HG03108 (cell line): ENCODE data around the gene LSM11.
"Not testable (repeated sequence)": the region's sequence is repeated elsewhere in the genome, so short reads cannot be mapped to it uniquely, and the experiment has no call there.

ENCODE experiments used
- ATAC-seq: cut with Tn5 transposase; IDR thresholded peaks from one replicate; pipeline ENCODE4 v1.9.1; 2021; ENCODE audit warnings: moderate library complexity; ENCODE audit not compliant: unreplicated experiment

The LSM11 gene

DNA sequence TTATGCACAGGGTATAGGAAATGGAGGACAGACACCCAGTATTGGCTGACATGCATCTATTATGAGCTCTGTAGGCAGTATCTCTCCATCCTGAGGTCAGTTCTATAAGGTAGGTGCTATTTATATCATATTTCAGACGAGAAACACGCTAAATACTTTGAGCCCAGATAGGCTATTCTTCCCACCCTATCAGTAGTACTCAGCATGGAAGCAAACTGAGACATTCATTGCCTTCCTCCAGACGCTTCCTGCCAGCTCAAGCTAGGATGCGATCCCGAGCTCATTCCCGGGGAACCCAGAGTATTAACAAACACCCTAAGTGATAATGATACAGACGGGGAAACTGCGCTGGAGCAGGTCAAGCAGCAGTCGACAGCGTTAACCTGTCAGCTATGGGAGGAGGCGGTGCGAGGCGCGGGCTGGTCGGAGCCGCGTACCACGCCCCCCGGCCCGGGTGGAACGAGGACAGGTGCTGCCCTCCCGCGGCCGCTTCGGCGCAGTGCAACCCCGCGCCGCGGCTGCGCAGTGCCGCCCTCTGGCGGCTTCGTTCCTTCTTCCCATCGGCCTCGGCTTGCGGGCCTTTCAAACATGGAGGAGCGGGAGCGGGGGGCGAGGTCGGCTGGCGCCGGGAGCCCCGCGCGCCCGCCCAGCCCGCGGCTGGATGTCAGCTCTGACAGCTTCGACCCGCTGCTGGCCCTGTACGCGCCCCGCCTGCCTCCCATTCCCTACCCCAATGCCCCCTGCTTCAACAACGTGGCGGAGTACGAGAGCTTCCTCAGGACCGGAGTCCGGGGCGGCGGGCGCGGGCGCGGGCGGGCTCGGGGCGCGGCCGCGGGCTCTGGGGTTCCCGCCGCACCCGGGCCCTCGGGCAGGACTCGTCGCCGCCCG lies at the start of gene LSM11:
Gene LSM11 (plus strand): TSS at position 550 of the 888 bp plus-strand sequence. CDS start 39 bp downstream, at position 589.
- peak; percentile 87 for ATAC-seq

GRCh38 chr5:157693816-157694215 lies 49.7 kb upstream of the LSM11 start:
- ATAC-seq = not testable (repeated sequence)

- ATAC-seq = not testable (repeated sequence)
Observed at GRCh38 chr5:157696154-157696553, 47.4 kb upstream of the LSM11 start.

- not testable (repeated sequence) for ATAC-seq
Observed at GRCh38 chr5:157698674-157699073, 44.8 kb upstream of the LSM11 start.

DNA sequence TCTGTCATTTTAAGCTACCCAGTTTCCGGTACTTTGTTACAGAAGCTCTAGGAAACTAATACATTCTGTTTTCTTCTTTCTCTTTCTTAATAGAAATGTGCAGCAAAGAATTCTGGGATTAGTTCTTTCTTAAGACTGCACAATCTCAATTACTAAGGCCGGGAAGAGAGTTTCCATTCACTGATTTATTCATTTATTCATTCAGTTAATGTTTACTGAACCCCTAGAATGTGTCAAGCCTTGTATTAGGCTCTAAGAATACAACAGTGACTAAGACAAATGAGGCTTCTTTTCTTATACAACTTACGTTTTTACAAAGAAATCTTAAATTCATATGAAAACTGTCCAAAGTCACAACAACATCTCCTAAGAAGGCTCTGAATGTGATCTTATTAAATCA lies 39.8 kb upstream of the LSM11 start:
- no peak for ATAC-seq

DNA sequence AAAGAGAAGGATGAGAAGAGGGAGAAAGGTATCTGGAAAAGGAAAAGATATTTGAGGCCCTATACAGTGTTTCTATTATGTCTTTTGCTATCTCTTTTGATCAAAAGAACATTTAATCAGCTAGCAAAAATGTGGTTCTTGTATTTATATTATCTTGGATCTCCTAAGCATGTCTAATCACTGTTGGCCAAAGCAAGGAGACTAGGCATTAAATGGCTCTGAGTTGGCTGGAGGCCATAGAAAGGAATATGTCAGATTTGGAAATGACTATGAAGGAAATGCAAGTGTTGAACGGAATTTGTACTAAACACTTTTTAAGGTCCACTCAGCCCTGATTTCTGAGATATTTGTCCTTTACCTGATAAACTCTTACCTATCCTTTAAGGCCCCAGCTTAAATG lies 34.6 kb upstream of the LSM11 start:
- no peak for ATAC-seq

- no peak for ATAC-seq
Observed at GRCh38 chr5:157709346-157709745, 34.2 kb upstream of the LSM11 start.

- no peak for ATAC-seq
Observed at GRCh38 chr5:157710431-157710830, 33.1 kb upstream of the LSM11 start.

GRCh38 chr5:157710882-157711281 lies 32.6 kb upstream of the LSM11 start:
- ATAC-seq = no peak

GRCh38 chr5:157713830-157714595 lies 29.5 kb upstream of the LSM11 start:
- no peak for ATAC-seq

DNA sequence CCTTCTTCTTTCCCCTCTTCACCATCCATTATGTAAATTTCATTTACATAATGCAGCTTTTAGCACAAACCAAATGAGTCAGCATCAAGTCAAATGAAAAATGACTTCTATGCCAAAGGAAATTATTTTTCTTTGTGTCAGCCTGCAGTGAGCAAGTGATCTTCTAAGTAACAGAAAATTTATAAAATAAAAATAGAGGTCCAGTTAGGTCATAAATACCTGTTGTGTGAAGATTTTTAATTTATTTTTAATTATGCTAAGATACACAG lies 29.0 kb upstream of the LSM11 start:
- ATAC-seq = no peak

GRCh38 chr5:157718519-157718918 lies 25.0 kb upstream of the LSM11 start:
- ATAC-seq = peak; percentile 54

DNA sequence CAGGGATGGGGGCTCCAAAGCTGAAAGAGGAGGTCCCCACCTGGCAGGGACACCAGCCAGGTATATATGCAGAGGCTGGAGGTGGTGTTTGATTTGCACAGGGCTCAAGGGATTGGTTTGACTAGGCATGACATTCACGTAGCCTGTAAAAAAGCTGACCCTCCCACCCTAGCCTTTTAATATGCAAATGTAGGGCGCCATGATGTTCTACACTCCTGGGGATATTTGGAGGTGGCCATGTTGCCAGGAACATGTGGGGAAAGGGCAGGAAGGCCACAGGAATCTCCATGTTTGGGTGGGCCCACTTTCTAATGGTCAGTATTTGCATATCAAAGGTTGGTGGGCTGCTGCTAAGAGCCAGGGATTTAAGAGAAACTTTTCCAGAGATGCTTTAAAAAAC lies 24.3 kb upstream of the LSM11 start:
- ATAC-seq = no peak

DNA sequence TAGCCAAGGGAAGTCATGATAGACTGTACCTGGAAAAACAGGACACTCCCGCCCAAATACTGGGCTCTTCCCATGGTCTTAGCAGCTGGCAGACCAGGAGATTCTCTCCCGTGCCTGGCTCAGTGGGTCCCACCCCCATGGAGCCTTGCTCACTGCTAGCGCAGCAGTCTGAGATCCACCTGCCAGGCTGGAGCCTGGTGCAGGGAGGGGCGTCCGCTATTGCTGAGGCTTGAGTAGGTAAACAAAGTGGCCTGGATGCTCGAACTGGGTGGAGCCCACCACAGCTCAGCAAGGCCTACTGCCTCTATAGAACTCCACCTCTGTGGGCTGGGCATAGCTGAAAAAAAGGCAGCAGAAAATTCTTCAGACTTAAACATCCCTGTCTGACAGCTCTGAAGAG lies 22.4 kb upstream of the LSM11 start:
- no peak for ATAC-seq

GRCh38 chr5:157722895-157723294 lies 20.6 kb upstream of the LSM11 start:
- not testable (repeated sequence) for ATAC-seq

GRCh38 chr5:157726607-157727006 lies 16.9 kb upstream of the LSM11 start:
- not testable (repeated sequence) for ATAC-seq

- not testable (repeated sequence) for ATAC-seq
Observed at GRCh38 chr5:157727858-157728257, 15.7 kb upstream of the LSM11 start.

DNA sequence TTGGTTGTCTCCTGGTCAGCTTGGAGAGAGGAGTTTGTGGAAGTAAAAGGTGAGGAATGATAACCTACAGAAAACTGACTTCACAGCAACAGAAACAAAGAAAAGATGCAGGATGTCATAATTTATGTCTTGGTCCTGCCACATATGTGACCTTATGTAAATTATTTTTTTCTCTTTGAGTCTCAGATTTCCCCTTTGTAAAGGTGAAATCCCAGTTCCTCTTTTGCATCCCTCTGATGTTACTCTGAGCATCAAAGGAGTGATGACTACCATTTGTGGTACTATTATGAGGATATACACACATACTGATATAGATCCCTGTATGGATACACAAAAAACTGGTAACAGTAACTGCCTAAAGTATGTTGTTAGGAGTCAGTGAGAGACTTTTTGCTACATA lies 13.7 kb upstream of the LSM11 start:
- ATAC-seq = peak; percentile 64

DNA sequence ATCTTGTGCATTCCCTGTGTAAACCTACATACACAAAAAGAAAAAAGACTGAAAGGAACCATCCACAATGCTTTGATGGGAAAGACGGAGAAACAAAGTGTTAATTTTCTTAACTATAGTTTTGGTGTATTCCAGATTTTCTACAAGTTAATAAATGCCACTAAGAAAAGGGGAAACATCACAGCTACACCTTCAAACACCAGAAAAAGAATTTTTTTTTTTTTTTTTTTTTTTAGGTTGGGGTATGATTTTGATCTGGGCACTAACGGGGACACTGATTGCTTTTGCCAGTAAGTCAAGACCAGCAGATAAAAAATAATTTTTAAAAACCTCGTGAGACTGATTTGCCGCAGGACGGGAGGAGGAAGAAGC lies 12.6 kb upstream of the LSM11 start:
- ATAC-seq = no peak

DNA sequence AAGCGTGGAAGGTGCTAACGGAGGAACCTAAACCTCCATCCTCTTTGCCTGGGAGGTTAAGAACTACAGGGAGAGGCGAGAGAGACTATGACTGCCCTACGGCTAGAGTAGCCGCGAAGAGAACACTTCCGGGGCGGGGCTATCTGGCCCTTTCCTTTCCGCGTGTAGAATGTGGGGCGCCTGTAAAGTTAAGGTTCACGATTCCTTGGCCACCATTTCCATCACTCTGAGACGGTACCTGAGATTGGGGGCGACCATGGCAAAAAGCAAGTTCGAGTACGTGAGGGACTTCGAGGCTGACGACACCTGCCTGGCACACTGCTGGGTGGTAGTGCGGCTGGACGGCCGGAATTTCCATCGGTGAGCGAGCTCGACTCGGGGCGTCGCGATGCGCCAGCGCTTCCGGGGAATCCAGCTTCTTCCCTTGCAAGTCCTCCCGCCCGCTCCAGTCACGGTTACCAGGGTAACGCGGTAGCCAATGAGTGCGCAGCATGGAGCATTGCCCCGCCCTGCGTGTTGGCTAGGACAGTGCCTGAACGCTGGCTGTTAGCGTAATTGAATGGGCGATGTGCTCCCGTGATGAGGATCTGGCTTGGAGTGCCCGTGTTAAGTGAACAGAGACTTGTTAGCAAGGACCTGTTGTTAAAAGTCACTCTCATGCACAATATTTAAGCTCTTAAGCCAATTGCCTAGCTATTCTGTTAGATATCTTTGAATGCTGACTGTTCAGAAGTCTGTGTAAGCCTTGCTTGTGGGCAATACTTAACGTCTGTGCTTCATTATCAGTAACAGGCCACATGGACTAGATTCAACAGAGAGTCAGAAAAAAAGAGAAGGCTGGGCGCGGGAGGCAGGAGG lies 12.0 kb upstream of the LSM11 start, which contains the start of gene THG1L:
Gene THG1L (plus strand): TSS at position 149 of the 858 bp plus-strand sequence. CDS start 21 bp downstream, at position 170.
- ATAC-seq = peak; percentile 92

GRCh38 chr5:157732130-157732514 lies 11.4 kb upstream of the LSM11 start:
- no peak for ATAC-seq
